Keratinocyte (primary cell): Measurements from ENCODE around the gene DACT3. TPM values are rescaled to one million over a fixed set of nuclear protein-coding genes. Genes with fewer than 3 reads are reported as not detected.

ENCODE experiments used
- DNase-seq: peaks from one replicate; pipeline ENCODE4 v3.0.0-alpha.2; 2011; ENCODE audit warnings: low read depth, missing footprints, low spot score
- FAIRE-seq: peaks from 2 replicates; lab custom pipeline; 2011; peaks lifted over from hg19 to GRCh38; lab: Jason Lieb, UNC
- H2AFZ ChIP-seq: 2 replicates; pipeline ENCODE4 v1.6.0; 2012; ENCODE audit warnings: low read length, control low read depth, inconsistent platforms; ENCODE audit not compliant: control insufficient read depth
- H3K27ac ChIP-seq: 2 replicates; pipeline ENCODE4 v1.5.1; 2011; ENCODE audit warnings: low read length; ENCODE audit not compliant: control insufficient read depth, insufficient read depth
- H3K27me3 ChIP-seq: 3 replicates; pipeline ENCODE4 v1.6.0; 2011; ENCODE audit warnings: low read length; ENCODE audit not compliant: control insufficient read depth, insufficient read depth; ENCODE audit errors: extremely low read depth
- H3K36me3 ChIP-seq, 2 experiments: 2 replicates in 1 of 2; 3 replicates in 1 of 2; pipeline ENCODE4 v1.5.1; 2011; ENCODE audit warnings: low read length in 2 of 2, mild to moderate bottlenecking in 1 of 2; ENCODE audit not compliant: control insufficient read depth in 2 of 2, insufficient read depth in 2 of 2; ENCODE audit errors: extremely low read depth in 1 of 2
- H3K4me1 ChIP-seq: 3 replicates; pipeline ENCODE4 v1.5.1; 2011; ENCODE audit warnings: low read length; ENCODE audit not compliant: control insufficient read depth, insufficient read depth; ENCODE audit errors: extremely low read depth
- H3K4me2 ChIP-seq: 3 replicates; pipeline ENCODE4 v1.6.0; 2011; ENCODE audit warnings: low read depth, low read length; ENCODE audit not compliant: control insufficient read depth, insufficient read depth; ENCODE audit errors: extremely low read depth
- H3K4me3 ChIP-seq, 3 experiments: fragments of 200-600 bp in 1 of 3; sonication (generic) in 1 of 3; 2 replicates in 2 of 3; 3 replicates in 1 of 3; pipeline ENCODE4 v1.5.1; 2011 to 2016; ENCODE audit warnings: low read length in 3 of 3, mild to moderate bottlenecking in 3 of 3, control low read depth in 2 of 3, inconsistent platforms in 1 of 3, low read depth in 1 of 3, mixed read lengths in 1 of 3, mixed run types in 1 of 3, moderate library complexity in 1 of 3; ENCODE audit not compliant: control insufficient read depth in 2 of 3, insufficient read depth in 2 of 3; ENCODE audit errors: extremely low read depth in 1 of 3
- H3K79me2 ChIP-seq: 2 replicates; pipeline ENCODE4 v1.6.0; 2012; ENCODE audit warnings: low read length; ENCODE audit not compliant: control insufficient read depth, insufficient read depth
- H3K9ac ChIP-seq: 3 replicates; pipeline ENCODE4 v1.6.0; 2011; ENCODE audit warnings: low read length; ENCODE audit not compliant: control insufficient read depth, insufficient read depth; ENCODE audit errors: extremely low read depth
- H3K9me1 ChIP-seq: 3 replicates; pipeline ENCODE4 v1.6.0; 2011; ENCODE audit warnings: low read length; ENCODE audit not compliant: control insufficient read depth, insufficient read depth; ENCODE audit errors: extremely low read depth
- H3K9me3 ChIP-seq: 2 replicates; pipeline ENCODE4 v1.5.1; 2012; ENCODE audit warnings: low read depth, low read length; ENCODE audit not compliant: control insufficient read depth
- H4K20me1 ChIP-seq: 3 replicates; pipeline ENCODE4 v1.6.0; 2011; ENCODE audit warnings: low read length; ENCODE audit not compliant: control insufficient read depth, insufficient read depth; ENCODE audit errors: extremely low read depth
- EZH2 ChIP-seq: IDR thresholded peaks from one replicate; pipeline ENCODE4 v1.6.1; 2012; ENCODE audit warnings: inconsistent platforms, mild to moderate bottlenecking, low read length, moderate library complexity
- dilution Hi-C: fragments of 300-500 bp; cut with MboI; formaldehyde crosslinking; loops from one replicate; pipeline ENCODE4 v1.7.0; 2020; ENCODE audit warnings: low sequenced_read_pairs; ENCODE audit not compliant: extremely low pct_ligation_motif_present
- polyA plus RNA-seq, 5 experiments: library from polyadenylated mRNA; depleted of rRNA in 3 of 5; stranded (reverse) in 3 of 5; stranded (forward) in 1 of 5; unstranded in 1 of 5; fragments of >200 nt; gene quantifications; 1 replicate in 1 of 5; 2 replicates in 3 of 5; 3 replicates in 1 of 5; pipeline versions ENCODE4 v1.2.1 to v1.2.3, GENCODE V29; 2011 to 2012; ENCODE audit warnings: missing spikeins in 2 of 5, low read depth in 1 of 5, low replicate concordance in 1 of 5
- TF ChIP-seq, protein P1 (sequence below), 3 experiments: IDR thresholded peaks in 1 of 3; conservative IDR thresholded peaks in 1 of 3; optimal IDR thresholded peaks in 1 of 3; 2 replicates in 2 of 3; 3 replicates in 1 of 3; pipeline versions ENCODE3 to v1.5.1; 2011; ENCODE audit warnings: low read length in 3 of 3, mild to moderate bottlenecking in 3 of 3, moderate library complexity in 2 of 3, control low read depth in 1 of 3, inconsistent platforms in 1 of 3; ENCODE audit not compliant: insufficient read depth in 2 of 3; ENCODE audit errors: extremely low read depth in 1 of 3

Gene DACT3
- polyA plus RNA-seq, 1 donor (not counting 4 experiments of a cell fraction or from before 2014, with no cell fraction given): 0.04 TPM

DNA sequence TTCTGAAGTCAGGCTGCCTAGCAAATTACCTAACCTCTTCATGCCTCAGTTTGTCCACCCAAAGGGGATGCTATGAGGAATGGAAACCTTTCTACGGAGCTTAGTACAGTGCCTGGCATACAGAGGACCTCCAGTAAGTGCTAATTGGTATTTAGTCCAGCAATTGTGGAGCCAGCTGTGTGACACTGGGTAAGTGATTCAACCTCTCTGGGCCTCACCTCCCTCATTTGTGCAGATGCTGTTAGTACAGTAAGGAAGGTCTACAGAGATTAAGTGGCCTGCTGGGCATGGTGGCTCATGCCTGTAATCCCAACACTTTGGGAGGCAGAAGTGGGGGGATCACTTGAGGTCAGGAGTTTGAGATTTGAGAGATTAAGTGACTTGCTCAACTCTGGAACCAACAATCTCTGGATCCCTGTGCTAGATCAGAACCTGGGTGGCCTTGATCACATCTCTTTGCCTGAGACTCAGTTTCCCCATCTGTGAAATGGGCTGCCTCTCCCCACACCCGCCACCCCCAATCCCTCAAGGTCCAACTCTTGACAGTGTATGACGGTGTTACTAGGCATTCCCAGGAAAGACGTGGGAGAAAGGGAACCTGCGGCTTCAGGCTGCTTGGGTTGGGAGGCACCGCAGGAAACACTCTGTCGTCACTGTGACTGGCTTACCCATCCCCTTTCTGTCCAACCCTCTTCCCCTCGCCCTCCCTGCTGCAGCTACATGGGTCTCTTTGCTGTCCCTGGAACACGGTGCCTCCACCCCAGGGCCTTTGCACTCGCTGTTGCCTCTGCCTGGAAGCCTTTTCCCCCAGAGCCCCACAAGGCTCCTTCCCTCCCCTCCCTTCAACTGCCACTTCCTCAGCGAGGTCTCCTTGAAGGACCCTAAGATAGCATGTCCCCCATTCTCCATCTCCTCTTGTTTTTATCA lies 37.7 kb upstream of the DACT3 start:
- FAIRE-seq (no peak), DNase-seq (no peak)
- H3K79me2 ChIP-seq: no peaks in the 10 kb centered on the region
- H4K20me1 ChIP-seq: no peaks in the 10 kb centered on the region
- H3K9me3 ChIP-seq: no peaks in the 10 kb centered on the region
- no peak overlapping the region for H3K9ac ChIP-seq
- no peak overlapping the region for H2AFZ ChIP-seq
- H3K27me3 ChIP-seq: no peaks in the 10 kb centered on the region
- H3K9me1 ChIP-seq: no peaks in the 10 kb centered on the region
- H3K4me2 ChIP-seq: no peak overlapping the region
- TF ChIP-seq EZH2: no peak
- TF ChIP-seq, protein P1, sequence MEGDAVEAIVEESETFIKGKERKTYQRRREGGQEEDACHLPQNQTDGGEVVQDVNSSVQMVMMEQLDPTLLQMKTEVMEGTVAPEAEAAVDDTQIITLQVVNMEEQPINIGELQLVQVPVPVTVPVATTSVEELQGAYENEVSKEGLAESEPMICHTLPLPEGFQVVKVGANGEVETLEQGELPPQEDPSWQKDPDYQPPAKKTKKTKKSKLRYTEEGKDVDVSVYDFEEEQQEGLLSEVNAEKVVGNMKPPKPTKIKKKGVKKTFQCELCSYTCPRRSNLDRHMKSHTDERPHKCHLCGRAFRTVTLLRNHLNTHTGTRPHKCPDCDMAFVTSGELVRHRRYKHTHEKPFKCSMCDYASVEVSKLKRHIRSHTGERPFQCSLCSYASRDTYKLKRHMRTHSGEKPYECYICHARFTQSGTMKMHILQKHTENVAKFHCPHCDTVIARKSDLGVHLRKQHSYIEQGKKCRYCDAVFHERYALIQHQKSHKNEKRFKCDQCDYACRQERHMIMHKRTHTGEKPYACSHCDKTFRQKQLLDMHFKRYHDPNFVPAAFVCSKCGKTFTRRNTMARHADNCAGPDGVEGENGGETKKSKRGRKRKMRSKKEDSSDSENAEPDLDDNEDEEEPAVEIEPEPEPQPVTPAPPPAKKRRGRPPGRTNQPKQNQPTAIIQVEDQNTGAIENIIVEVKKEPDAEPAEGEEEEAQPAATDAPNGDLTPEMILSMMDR (optimal IDR thresholded peaks at IDR 0.05 in 1 of 3, IDR thresholded peaks at IDR 0.05 in 1 of 3, conservative IDR thresholded peaks at IDR 0.05 in 1 of 3; ENCODE audit: extremely low read depth in 1 of 3, insufficient read depth in 2 of 3, low read length in 3 of 3): no peak
- H3K4me1 ChIP-seq: peaks cover 2% of the 10 kb centered on the region
- H3K36me3 ChIP-seq: peaks cover 43 to 55% of the 10 kb centered on the region in 2 experiments
- H3K27ac ChIP-seq: no peak overlapping the region
- dilution Hi-C loops: no loop called here
- no peak overlapping the region for H3K4me3 ChIP-seq

DNA sequence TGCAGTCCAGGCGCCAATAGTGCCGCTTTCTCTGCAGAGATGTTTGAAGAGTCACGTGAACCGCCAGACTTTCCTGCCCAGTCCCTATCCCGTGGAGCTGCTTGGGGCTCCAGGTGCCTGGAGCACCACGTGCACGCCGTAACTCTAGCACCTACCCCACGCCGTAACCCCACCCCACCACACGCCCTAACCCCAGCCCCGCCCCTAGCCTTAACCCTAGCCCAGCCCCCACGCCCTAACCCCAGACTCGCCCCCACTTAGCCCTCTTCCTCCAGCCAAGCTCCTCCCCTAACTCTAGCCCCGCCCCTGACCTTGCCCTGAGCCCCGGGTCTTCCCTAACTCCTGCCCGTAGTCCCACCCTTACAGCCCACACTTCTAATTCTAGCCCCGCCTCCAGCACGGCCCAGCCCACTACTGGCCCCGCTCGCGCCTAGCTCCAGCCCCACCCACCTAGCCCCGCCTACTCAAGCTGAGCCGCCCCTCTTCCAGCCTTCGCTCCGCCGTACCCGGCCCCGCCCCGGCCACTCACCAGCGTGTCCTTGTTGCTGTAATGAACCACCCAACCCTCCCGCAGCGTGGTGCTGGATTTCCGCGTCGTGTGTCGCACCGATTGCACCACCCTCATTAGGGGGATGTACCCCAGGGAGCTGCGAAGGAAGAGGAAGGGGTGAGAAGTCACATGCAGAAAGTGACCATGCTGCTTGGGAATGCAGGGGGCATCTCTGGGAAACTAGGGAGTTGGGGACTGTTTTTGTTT lies 36.4 kb upstream of the DACT3 start:
- dilution Hi-C loops: no loop called here
- H3K4me3 ChIP-seq: no peak overlapping the region
- DNase-seq: peak; percentile 56
- peaks cover 5% of the 10 kb centered on the region for H4K20me1 ChIP-seq
- H3K9ac ChIP-seq: no peak overlapping the region
- H2AFZ ChIP-seq: no peak overlapping the region
- H3K36me3 ChIP-seq: peaks cover 53 to 60% of the 10 kb centered on the region in 2 experiments
- H3K4me2 ChIP-seq: peak overlapping the region; percentile 22
- no peak overlapping the region for H3K27ac ChIP-seq
- H3K9me1 ChIP-seq: no peaks in the 10 kb centered on the region
- TF ChIP-seq EZH2: no peak
- TF ChIP-seq, protein P1 (optimal IDR thresholded peaks at IDR 0.05 in 1 of 3, IDR thresholded peaks at IDR 0.05 in 1 of 3, conservative IDR thresholded peaks at IDR 0.05 in 1 of 3; ENCODE audit: extremely low read depth in 1 of 3, insufficient read depth in 2 of 3, low read length in 3 of 3): no peak
- H3K4me1 ChIP-seq: peaks cover 2% of the 10 kb centered on the region
- no peaks in the 10 kb centered on the region for H3K27me3 ChIP-seq
- no peaks in the 10 kb centered on the region for H3K9me3 ChIP-seq
- H3K79me2 ChIP-seq: no peaks in the 10 kb centered on the region
- FAIRE-seq: no peak
